Measurements from ENCODE around the gene MAML2. TPM values are rescaled to one million over a fixed set of nuclear protein-coding genes. Genes with fewer than 3 reads are reported as not detected.

Gene MAML2
- total and polyA plus RNA-seq, 4 donors = 0.56 to 2.1 (median 1.4) TPM

DNA sequence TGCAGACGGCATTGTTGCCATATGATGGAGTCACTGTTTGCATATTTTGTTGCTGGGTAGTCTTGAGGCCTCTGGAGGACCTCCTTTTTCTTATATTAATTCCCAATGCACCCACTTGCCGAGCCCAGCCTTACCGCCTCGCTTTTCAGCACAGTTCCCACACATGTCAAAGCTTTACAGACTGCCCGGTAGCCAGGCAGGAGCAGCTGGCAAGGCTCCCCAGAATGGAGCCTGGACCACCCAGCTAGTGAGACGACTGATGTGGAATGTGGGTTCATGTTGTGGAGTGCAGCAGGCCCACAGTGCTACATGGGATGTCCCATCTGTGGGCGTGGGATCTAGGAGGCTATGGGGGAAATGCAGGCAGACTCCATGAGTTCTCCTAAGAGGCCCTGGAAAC, 319.7 kb downstream of the MAML2 start:
- Histone ChIP-seq H3K9me3 (ENCODE audit: control insufficient read depth in 4 of 4, low read length in 3 of 4) (no peaks in the 10 kb centered on the region), H3K9ac (ENCODE audit: low read depth in 1 of 2, low read length in 2 of 2) (no peak overlapping the region), H3K27me3 (ENCODE audit: control insufficient read depth in 4 of 4, insufficient read depth in 4 of 4, low read length in 3 of 4) (no peaks in the 10 kb centered on the region), H3K27ac (ENCODE audit: low read depth in 1 of 2, low read length in 2 of 2) (no peak overlapping the region), H3K4me1 (ENCODE audit: control insufficient read depth in 4 of 4, insufficient read depth in 4 of 4, low read length in 3 of 4) (no peaks in the 10 kb centered on the region), H3K4me3 (ENCODE audit: low read depth in 1 of 3, low read length in 3 of 3) (no peak overlapping the region), H3K36me3 (ENCODE audit: control insufficient read depth in 4 of 4, insufficient read depth in 3 of 4, low read depth in 1 of 4, low read length in 3 of 4) (no peaks in the 10 kb centered on the region)
- TF ChIP-seq ZBTB33 (IDR thresholded peaks at IDR 0.05) (no peak), HNF4A (conservative IDR thresholded peaks at IDR 0.05) (no peak), FOXA1 (IDR thresholded peaks at IDR 0.05) (no peak), JUND (IDR thresholded peaks at IDR 0.05) (no peak), EGR1 (IDR thresholded peaks at IDR 0.05; ENCODE audit: low read depth in 2 of 2) (no peak), RAD21 (IDR thresholded peaks at IDR 0.05) (no peak)
- 89% methylated on average over 7 of the region's 7 CpGs for WGBS
- no peak for DNase-seq (ENCODE audit: low spot score)

DNA sequence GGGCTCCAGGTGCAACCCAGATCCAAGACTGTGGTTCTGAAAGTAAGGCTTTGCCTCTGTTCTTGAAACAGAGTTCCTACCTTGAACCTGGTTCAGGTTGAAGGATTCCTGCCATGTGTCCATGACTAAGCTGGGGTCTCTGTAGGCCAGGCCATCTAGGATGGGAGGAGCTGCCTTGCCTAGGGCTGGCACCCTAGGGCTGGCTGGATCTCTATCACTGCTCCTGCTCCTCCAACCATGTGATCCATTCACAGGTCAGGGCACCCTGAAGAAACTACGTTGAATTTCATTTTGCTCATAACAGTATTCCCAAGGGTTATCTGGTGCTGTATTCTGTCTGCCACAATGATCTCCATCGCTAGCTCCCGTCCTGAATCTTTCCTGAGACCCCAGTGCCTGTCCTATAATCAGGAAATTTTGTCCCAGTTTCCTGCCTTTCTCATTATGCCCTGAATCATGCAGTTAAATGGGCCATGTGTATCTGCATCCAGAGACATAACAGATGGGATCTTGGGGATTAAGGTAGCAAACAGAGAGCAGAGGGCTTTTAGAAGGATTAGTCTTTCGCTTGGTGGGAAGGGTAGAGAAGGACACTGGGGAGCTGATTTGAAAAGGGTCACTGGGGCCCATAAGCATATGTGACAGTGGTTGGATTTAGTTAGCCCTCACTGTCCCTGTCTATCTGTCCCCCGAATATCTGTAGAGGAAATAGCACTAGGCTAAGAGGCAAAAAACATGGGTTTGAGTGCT, 320.9 kb downstream of the MAML2 start:
- no peaks in the 10 kb centered on the region for H3K4me1 ChIP-seq (ENCODE audit: control insufficient read depth in 4 of 4, insufficient read depth in 4 of 4, low read length in 3 of 4)
- H3K27me3 ChIP-seq (ENCODE audit: control insufficient read depth in 4 of 4, insufficient read depth in 4 of 4, low read length in 3 of 4) = no peaks in the 10 kb centered on the region
- H3K27ac ChIP-seq (ENCODE audit: low read depth in 1 of 2, low read length in 2 of 2) = no peak overlapping the region
- TF ChIP-seq RAD21 (IDR thresholded peaks at IDR 0.05) = no peak
- TF ChIP-seq YY1 (IDR thresholded peaks at IDR 0.05) = no peak
- TF ChIP-seq EGR1 (IDR thresholded peaks at IDR 0.05; ENCODE audit: low read depth in 2 of 2) = no peak
- no peak for TF ChIP-seq FOXA1 (IDR thresholded peaks at IDR 0.05)
- TF ChIP-seq HNF4G (IDR thresholded peaks at IDR 0.05) = no peak
- no peak for TF ChIP-seq ATF3 (IDR thresholded peaks at IDR 0.05)
- no peak overlapping the region for H3K4me3 ChIP-seq (ENCODE audit: low read depth in 1 of 3, low read length in 3 of 3)
- DNase-seq (ENCODE audit: low spot score) = no peak
- H3K9ac ChIP-seq (ENCODE audit: low read depth in 1 of 2, low read length in 2 of 2) = no peak overlapping the region
- WGBS = 90% methylated on average over 5 of the region's 5 CpGs
- H3K36me3 ChIP-seq (ENCODE audit: control insufficient read depth in 4 of 4, insufficient read depth in 3 of 4, low read depth in 1 of 4, low read length in 3 of 4) = no peaks in the 10 kb centered on the region
- H3K9me3 ChIP-seq (ENCODE audit: control insufficient read depth in 4 of 4, low read length in 3 of 4) = no peaks in the 10 kb centered on the region

DNA sequence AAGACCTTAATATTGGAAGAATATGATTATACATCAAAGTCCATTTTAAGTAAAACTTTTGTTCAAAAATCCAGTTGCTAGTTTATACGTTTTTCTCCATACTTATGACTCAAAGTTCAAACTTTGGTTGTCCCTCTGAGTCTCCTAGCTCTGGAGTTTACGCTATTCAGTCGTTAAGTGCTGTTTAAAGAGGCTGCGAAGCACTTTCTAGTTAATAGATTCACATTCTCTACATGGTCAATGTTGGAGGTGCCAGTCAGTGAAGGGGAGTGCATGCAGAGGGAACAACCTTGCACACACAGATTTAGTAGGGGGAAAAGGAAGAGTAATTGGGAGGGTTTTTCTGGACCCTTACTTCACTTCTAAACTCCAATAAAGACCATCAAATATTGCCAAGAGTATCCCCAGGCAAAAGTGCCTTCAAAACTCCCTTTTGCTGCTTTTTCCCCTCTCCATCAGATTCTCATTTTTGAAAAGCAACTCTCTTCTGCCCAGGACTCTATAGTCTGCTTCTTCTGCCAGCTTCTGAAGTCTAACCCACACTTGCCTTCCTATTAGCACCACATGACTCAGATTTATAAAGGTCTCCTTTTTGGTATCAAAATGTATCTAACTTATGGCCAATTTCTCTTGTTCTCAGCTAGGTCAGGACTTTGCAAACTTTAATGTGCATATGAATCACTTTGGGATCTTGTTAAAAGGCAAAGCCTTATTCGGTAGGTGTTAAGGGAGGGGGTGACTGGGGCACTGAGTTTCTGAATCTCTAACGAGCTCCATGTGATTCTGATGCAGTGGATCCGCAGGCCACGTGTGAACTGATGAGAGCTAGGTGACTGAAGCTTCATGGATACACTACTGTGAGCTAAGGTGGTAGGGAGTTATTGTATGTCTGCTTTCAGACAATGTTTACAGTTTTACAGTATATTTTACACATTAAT, 322.9 kb downstream of the MAML2 start:
- H3K27ac ChIP-seq (ENCODE audit: low read depth in 1 of 2, low read length in 2 of 2) = no peak overlapping the region
- H3K27me3 ChIP-seq (ENCODE audit: control insufficient read depth in 4 of 4, insufficient read depth in 4 of 4, low read length in 3 of 4) = peaks cover 0 to 1% (median 0%) of the 10 kb centered on the region in 4 donors
- H3K9ac ChIP-seq (ENCODE audit: low read depth in 1 of 2, low read length in 2 of 2) = no peak overlapping the region
- WGBS = 82% methylated on average over 8 of the region's 8 CpGs
- no peaks in the 10 kb centered on the region for H3K4me1 ChIP-seq (ENCODE audit: control insufficient read depth in 4 of 4, insufficient read depth in 4 of 4, low read length in 3 of 4)
- DNase-seq (ENCODE audit: low spot score) = no peak
- H3K4me3 ChIP-seq (ENCODE audit: low read depth in 1 of 3, low read length in 3 of 3) = no peak overlapping the region
- no peaks in the 10 kb centered on the region for H3K9me3 ChIP-seq (ENCODE audit: control insufficient read depth in 4 of 4, low read length in 3 of 4)
- H3K36me3 ChIP-seq (ENCODE audit: control insufficient read depth in 4 of 4, insufficient read depth in 3 of 4, low read depth in 1 of 4, low read length in 3 of 4) = no peaks in the 10 kb centered on the region
- TF ChIP-seq EGR1 (IDR thresholded peaks at IDR 0.05; ENCODE audit: low read depth in 2 of 2) (no peak), REST (IDR thresholded peaks at IDR 0.05) (no peak), ZBTB33 (IDR thresholded peaks at IDR 0.05) (no peak), NR2F2 (IDR thresholded peaks at IDR 0.05) (no peak), RAD21 (IDR thresholded peaks at IDR 0.05) (no peak), GABPA (IDR thresholded peaks at IDR 0.05 in 1 of 2, conservative IDR thresholded peaks at IDR 0.05 in 1 of 2) (no peak), FOXA1 (IDR thresholded peaks at IDR 0.05) (no peak)

All from liver (tissue), 9 donors.